ENCODE measurements around the gene MCC.

GRCh38 chr5:113244966-113245365 lies 243.3 kb downstream of the MCC start:
- TF ChIP-seq CTCF (conservative IDR thresholded peaks at IDR 0.05; ENCODE audit: low read depth, low read length) (no peak), EZH2 (IDR thresholded peaks at IDR 0.05; ENCODE audit: borderline replicate concordance, low read depth, low read length, poor library complexity, severe bottlenecking) (no peak)

Measured in A673 (cell line).